Stomach (tissue), 9 donors: ENCODE data around the gene PIBF1. TPM values are rescaled to one million over a fixed set of nuclear protein-coding genes. Genes with fewer than 3 reads are reported as not detected.

ENCODE experiments used
- DNase-seq, 2 donors: peaks; one replicate each; pipeline versions ENCODE4 v3.0.0 to v3.0.0-alpha.2; 2013 to 2019
- H3K27ac ChIP-seq, 5 donors: fragments of 200-600 bp in 4 of 5; sonication (generic) in 4 of 5; one replicate each; pipeline ENCODE4 v1.5.1; 2013 to 2019; ENCODE audit warnings: mild to moderate bottlenecking in 1 of 5, moderate library complexity in 1 of 5
- H3K27me3 ChIP-seq, 3 donors: fragments of 200-600 bp; sonication (generic); one replicate each; pipeline ENCODE4 v1.5.1; 2017 to 2019; ENCODE audit warnings: mixed run types in 1 of 3
- H3K36me3 ChIP-seq, 4 donors: fragments of 200-600 bp; sonication (generic); 1 replicate in 3 of 4; 2 replicates in 1 of 4; pipeline ENCODE4 v1.5.1; 2016 to 2019
- H3K4me1 ChIP-seq, 4 donors: fragments of 200-600 bp; sonication (generic); one replicate each; pipeline ENCODE4 v1.5.1; 2016 to 2019
- H3K4me3 ChIP-seq, 4 donors: fragments of 200-600 bp; sonication (generic) in 3 of 4; one replicate each; pipeline ENCODE4 v1.5.1; 2016 to 2019; ENCODE audit warnings: mild to moderate bottlenecking in 1 of 4
- H3K9me3 ChIP-seq, 4 donors: fragments of 200-600 bp; sonication (generic); one replicate each; pipeline ENCODE4 v1.5.1; 2016 to 2019
- CTCF ChIP-seq, 7 experiments: fragments of 450-650 bp in 4 of 7; fragments of 200-600 bp in 3 of 7; sonication (generic) in 3 of 7; IDR thresholded peaks; one replicate each; pipeline ENCODE4 v1.5.1; 2016 to 2019; ENCODE audit warnings: antibody characterized with exemption in 7 of 7, control low read depth in 2 of 7, mild to moderate bottlenecking in 1 of 7
- EP300 ChIP-seq: sonication (generic); formaldehyde crosslinking; IDR thresholded peaks from one replicate; pipeline ENCODE4 v1.6.1; 2017; ENCODE audit warnings: antibody characterized with exemption
- POLR2A ChIP-seq, 4 donors: fragments of 450-650 bp; IDR thresholded peaks; one replicate each; pipeline ENCODE4 v1.6.1; 2016; ENCODE audit warnings: antibody characterized with exemption in 4 of 4, control low read depth in 2 of 4, mild to moderate bottlenecking in 1 of 4, moderate library complexity in 1 of 4
- POLR2AphosphoS5 ChIP-seq, 3 donors: sonication (generic); formaldehyde crosslinking; IDR thresholded peaks; one replicate each; pipeline ENCODE4 v1.6.1; 2016; ENCODE audit warnings: antibody characterized with exemption in 3 of 3
- WGBS, 5 donors: extraction: QIAGEN DNeasy Blood & Tissue Kit in 3 of 5; methylation state at CpG; one replicate each; pipeline versions ENCODE4 v1.1.5 to v1.1.7; 2013 to 2018; 5-methylcytosine and 5-hydroxymethylcytosine counted together
- intact Hi-C: fragments of 100-400 bp; cut with DNase I; formaldehyde crosslinking; loops from one replicate; pipeline ENCODE4 v1.15.1; 2023; ENCODE audit warnings: low total_unique reads
- polyA plus RNA-seq, 3 donors: library from polyadenylated mRNA; stranded (reverse); fragments of 200-250 nt; gene quantifications; one replicate each; pipeline ENCODE4 v1.2.3, GENCODE V29; 2013
- small RNA-seq, 4 donors: library from RNA; depleted of rRNA; stranded (forward); fragments of <200 nt; gene quantifications; one replicate each; pipeline ENCODE3, GENCODE V24; 2016
- total RNA-seq, 5 donors: library from RNA; depleted of rRNA; stranded (reverse); fragments of >200 nt; gene quantifications; one replicate each; pipeline versions ENCODE4 v1.1.0 to v1.2.3, GENCODE V29; 2014 to 2016
- donor health status: healthy with polysubstance abuse.
- donor health status: Bipolar disorder and iron deficiency.
- donor health status: healthy.

PIBF1 gene
- total and polyA plus RNA-seq, 8 donors, result 6.1 to 67.6 (median 17.8) TPM

- Histone ChIP-seq H3K4me1 (peaks cover 9 to 54% (median 23%) of the 10 kb centered on the region in 4 donors), H3K27me3 (no peaks in the 10 kb centered on the region), H3K27ac (peak overlapping the region in 4 of 5 donors; percentile 87 to 92 (median 90)), H3K36me3 (peaks cover 5 to 25% (median 19%) of the 10 kb centered on the region in 4 donors), H3K9me3 (no peaks in the 10 kb centered on the region), H3K4me3 (peak overlapping the region in 2 of 4 donors; percentile 69 to 90)
- 34 to 64% (median 45%) methylated on average over 3 of the region's 3 CpGs for WGBS, 5 donors
- no peak for DNase-seq
- intact Hi-C loops, result no loop called here
- TF ChIP-seq POLR2A (IDR thresholded peaks at IDR 0.05), result no peak
- TF ChIP-seq POLR2AphosphoS5 (IDR thresholded peaks at IDR 0.05), result no peak
- no peak for TF ChIP-seq CTCF (IDR thresholded peaks at IDR 0.05)
- no peak for TF ChIP-seq EP300
These were observed 281.2 kb downstream of the PIBF1 start for GRCh38 chr13:73063166-73063565.

- intact Hi-C loops, result no loop called here
- Histone ChIP-seq H3K36me3 (peaks cover 6 to 31% (median 22%) of the 10 kb centered on the region in 4 donors), H3K9me3 (no peaks in the 10 kb centered on the region), H3K27ac (peak overlapping the region in 4 of 5 donors; percentile 59 to 92 (median 89)), H3K4me3 (peak overlapping the region in 2 of 4 donors; percentile 69 to 90), H3K27me3 (no peaks in the 10 kb centered on the region), H3K4me1 (peaks cover 3 to 69% (median 27%) of the 10 kb centered on the region in 4 donors)
- TF ChIP-seq EP300, result no peak
- no peak for TF ChIP-seq CTCF (IDR thresholded peaks at IDR 0.05)
- TF ChIP-seq POLR2A (IDR thresholded peaks at IDR 0.05), result no peak
- no peak for TF ChIP-seq POLR2AphosphoS5 (IDR thresholded peaks at IDR 0.05)
- 18 to 47% (median 22%) methylated on average over 2 of the region's 2 CpGs for WGBS, 5 donors
- DNase-seq, result peak in 1 of 2 donors; percentile 41
These were observed 283.1 kb downstream of the PIBF1 start for GRCh38 chr13:73065036-73065435.

GRCh38 chr13:73065665-73066340, 283.9 kb downstream of the PIBF1 start:
- DNase-seq, result peak in 1 of 2 donors; percentile 91
- Histone ChIP-seq H3K36me3 (peaks cover 6 to 31% (median 22%) of the 10 kb centered on the region in 4 donors), H3K4me1 (peaks cover 3 to 72% (median 29%) of the 10 kb centered on the region in 4 donors), H3K9me3 (no peaks in the 10 kb centered on the region), H3K27me3 (no peaks in the 10 kb centered on the region), H3K4me3 (peak overlapping the region in 2 of 4 donors; percentile 69 to 90), H3K27ac (peak overlapping the region in 4 of 5 donors; percentile 41 to 92 (median 89))
- intact Hi-C loops, result no loop called here
- whole genome bisulfite sequencing, 5 donors, result 33 to 63% (median 39%) methylated on average over 7 of the region's 7 CpGs
- TF ChIP-seq POLR2AphosphoS5 (IDR thresholded peaks at IDR 0.05), result peak in 2 of 3 donors; percentile 45 to 49
- TF ChIP-seq CTCF (IDR thresholded peaks at IDR 0.05), result no peak
- no peak for TF ChIP-seq POLR2A (IDR thresholded peaks at IDR 0.05)
- TF ChIP-seq EP300, result no peak

Small RNAs within 50 kb of the gene (small RNA-seq; reads per million reads assigned to genes)
- 0 reads per million in 4 donors for gene RNU6-79P

Other genes with a start within 250 kb of the PIBF1 start
- gene MZT1, start 54.5 kb upstream of the PIBF1 start, total RNA-seq, result 10 to 100 TPM in 1 of 5 donors, 1 to 10 TPM in 3, not detected in 1; 1.2 to 11.7 (median 6.8) TPM
- gene MZT1, start 54.5 kb upstream of the PIBF1 start, polyA plus RNA-seq, result 10 to 100 TPM in 1 of 3 donors, 1 to 10 TPM in 2; 7.9 to 10.8 (median 8.1) TPM
- gene BORA, start 54.2 kb upstream of the PIBF1 start, total RNA-seq, result 1 to 10 TPM; 2.0 to 8.5 (median 4.5) TPM
- 1 to 10 TPM; 2.7 to 3.4 (median 3.1) TPM for gene BORA, start 54.2 kb upstream of the PIBF1 start, polyA plus RNA-seq
- gene DIS3, start 233 bp upstream of the PIBF1 start, total RNA-seq, result 10 to 100 TPM in 4 of 5 donors, 1 to 10 TPM in 1; 5.2 to 37.1 (median 15.8) TPM
- gene DIS3, start 233 bp upstream of the PIBF1 start, polyA plus RNA-seq, result 10 to 100 TPM in 1 of 3 donors, 1 to 10 TPM in 2; 5.7 to 11.0 (median 6.8) TPM